Limb (tissue), 2 donors: ENCODE results near the gene NAA11.

Experiments
- DNase-seq, 2 donors: peaks; one replicate each; pipeline ENCODE4 v3.0.0-alpha.2; 2016; ENCODE audit errors: extremely low spot score in 2 of 2

The NAA11 gene

GRCh38 chr4:79325864-79326328 lies at the start of gene NAA11:
TSS of gene NAA11 (minus strand) at chr4:79326061. CDS start at chr4:79325877, 184 bp downstream.
- DNase-seq = no peak

- DNase-seq = no peak
Observed at GRCh38 chr4:79370026-79370425, 44.2 kb upstream of the NAA11 start.

GRCh38 chr4:79367096-79367495 lies 41.2 kb upstream of the NAA11 start:
- DNase-seq = no peak

GRCh38 chr4:79366422-79366821 lies 40.6 kb upstream of the NAA11 start:
- no peak for DNase-seq

- DNase-seq = no peak
Observed at GRCh38 chr4:79364061-79364460, 38.2 kb upstream of the NAA11 start.

GRCh38 chr4:79362626-79363025 lies 36.8 kb upstream of the NAA11 start:
- DNase-seq = no peak

GRCh38 chr4:79360006-79360405 lies 34.1 kb upstream of the NAA11 start:
- no peak for DNase-seq

- DNase-seq = no peak
Observed at GRCh38 chr4:79358438-79358837, 32.6 kb upstream of the NAA11 start.

- no peak for DNase-seq
Observed at GRCh38 chr4:79357365-79357764, 31.5 kb upstream of the NAA11 start.

- DNase-seq = no peak
Observed at GRCh38 chr4:79353075-79353474, 27.2 kb upstream of the NAA11 start.

- DNase-seq = no peak
Observed at GRCh38 chr4:79348405-79348804, 22.5 kb upstream of the NAA11 start.

- DNase-seq = no peak
Observed at GRCh38 chr4:79341893-79342653, 16.2 kb upstream of the NAA11 start.

- no peak for DNase-seq
Observed at GRCh38 chr4:79340568-79340967, 14.7 kb upstream of the NAA11 start.

- no peak for DNase-seq
Observed at GRCh38 chr4:79338148-79338547, 12.3 kb upstream of the NAA11 start.

- no peak for DNase-seq
Observed at GRCh38 chr4:79334783-79335182, 8.9 kb upstream of the NAA11 start.

- DNase-seq = no peak
Observed at GRCh38 chr4:79334341-79334740, 8.5 kb upstream of the NAA11 start.

GRCh38 chr4:79331126-79331876 lies 5.4 kb upstream of the NAA11 start:
- DNase-seq = no peak

- DNase-seq = no peak
Observed at GRCh38 chr4:79330720-79331119, 4.9 kb upstream of the NAA11 start.

GRCh38 chr4:79325436-79325835 lies 425 bp downstream of the NAA11 start:
- DNase-seq = no peak

GRCh38 chr4:79319975-79320374 lies 5.9 kb downstream of the NAA11 start:
- no peak for DNase-seq

- no peak for DNase-seq
Observed at GRCh38 chr4:79317711-79318110, 8.2 kb downstream of the NAA11 start.

GRCh38 chr4:79315891-79316290 lies 10.0 kb downstream of the NAA11 start:
- DNase-seq = no peak

GRCh38 chr4:79311279-79311678 lies 14.6 kb downstream of the NAA11 start:
- DNase-seq = no peak
